EH (cell line): Measurements from ENCODE around the gene OIT3.

ENCODE experiments used
- DNase-seq: peaks from one replicate; pipeline ENCODE4 v3.0.0-alpha.2; 2015; ENCODE audit warnings: low read depth

The OIT3 gene

GRCh38 chr10:72893136-72893798 is at the start of gene OIT3:
Gene OIT3 (plus strand): TSS chr10:72893739. CDS start chr10:72893799, 60 bp downstream.
- no peak for DNase-seq

GRCh38 chr10:72846238-72846637 is 47.3 kb upstream of the OIT3 start:
- DNase-seq = peak; percentile 69

GRCh38 chr10:72847681-72848080 is 45.9 kb upstream of the OIT3 start:
- DNase-seq = peak; percentile 22

GRCh38 chr10:72850861-72851260 is 42.7 kb upstream of the OIT3 start:
- DNase-seq = no peak

GRCh38 chr10:72851509-72851908 is 42.0 kb upstream of the OIT3 start:
- DNase-seq = no peak

GRCh38 chr10:72852508-72852907 is 41.0 kb upstream of the OIT3 start:
- no peak for DNase-seq

- no peak for DNase-seq
Measured at GRCh38 chr10:72855129-72855528, 38.4 kb upstream of the OIT3 start.

- no peak for DNase-seq
Measured at GRCh38 chr10:72855790-72856189, 37.7 kb upstream of the OIT3 start.

- DNase-seq = no peak
Measured at GRCh38 chr10:72858067-72858466, 35.5 kb upstream of the OIT3 start.

GRCh38 chr10:72862957-72863356 is 30.6 kb upstream of the OIT3 start:
- DNase-seq = no peak

GRCh38 chr10:72875250-72876055 is 18.1 kb upstream of the OIT3 start:
- DNase-seq = peak; percentile 47

- no peak for DNase-seq
Measured at GRCh38 chr10:72879245-72879644, 14.3 kb upstream of the OIT3 start.

- DNase-seq = no peak
Measured at GRCh38 chr10:72881291-72881690, 12.2 kb upstream of the OIT3 start.

- DNase-seq = no peak
Measured at GRCh38 chr10:72883861-72884260, 9.7 kb upstream of the OIT3 start.

GRCh38 chr10:72885953-72886352 is 7.6 kb upstream of the OIT3 start:
- DNase-seq = no peak

- no peak for DNase-seq
Measured at GRCh38 chr10:72886621-72887020, 6.9 kb upstream of the OIT3 start.

- peak; percentile 16 for DNase-seq
Measured at GRCh38 chr10:72887043-72887442, 6.5 kb upstream of the OIT3 start.

- no peak for DNase-seq
Measured at GRCh38 chr10:72888151-72888638, 5.3 kb upstream of the OIT3 start.

- DNase-seq = peak; percentile 11
Measured at GRCh38 chr10:72889391-72889831, 4.1 kb upstream of the OIT3 start.

GRCh38 chr10:72890086-72890485 is 3.5 kb upstream of the OIT3 start:
- DNase-seq = no peak

- no peak for DNase-seq
Measured at GRCh38 chr10:72895236-72895850, 1.8 kb downstream of the OIT3 start.

GRCh38 chr10:72898616-72899015 is 5.1 kb downstream of the OIT3 start:
- no peak for DNase-seq

- DNase-seq = no peak
Measured at GRCh38 chr10:72899545-72899944, 6.0 kb downstream of the OIT3 start.
